ENCODE results near the gene KIAA0825.

Gene KIAA0825, protein sequence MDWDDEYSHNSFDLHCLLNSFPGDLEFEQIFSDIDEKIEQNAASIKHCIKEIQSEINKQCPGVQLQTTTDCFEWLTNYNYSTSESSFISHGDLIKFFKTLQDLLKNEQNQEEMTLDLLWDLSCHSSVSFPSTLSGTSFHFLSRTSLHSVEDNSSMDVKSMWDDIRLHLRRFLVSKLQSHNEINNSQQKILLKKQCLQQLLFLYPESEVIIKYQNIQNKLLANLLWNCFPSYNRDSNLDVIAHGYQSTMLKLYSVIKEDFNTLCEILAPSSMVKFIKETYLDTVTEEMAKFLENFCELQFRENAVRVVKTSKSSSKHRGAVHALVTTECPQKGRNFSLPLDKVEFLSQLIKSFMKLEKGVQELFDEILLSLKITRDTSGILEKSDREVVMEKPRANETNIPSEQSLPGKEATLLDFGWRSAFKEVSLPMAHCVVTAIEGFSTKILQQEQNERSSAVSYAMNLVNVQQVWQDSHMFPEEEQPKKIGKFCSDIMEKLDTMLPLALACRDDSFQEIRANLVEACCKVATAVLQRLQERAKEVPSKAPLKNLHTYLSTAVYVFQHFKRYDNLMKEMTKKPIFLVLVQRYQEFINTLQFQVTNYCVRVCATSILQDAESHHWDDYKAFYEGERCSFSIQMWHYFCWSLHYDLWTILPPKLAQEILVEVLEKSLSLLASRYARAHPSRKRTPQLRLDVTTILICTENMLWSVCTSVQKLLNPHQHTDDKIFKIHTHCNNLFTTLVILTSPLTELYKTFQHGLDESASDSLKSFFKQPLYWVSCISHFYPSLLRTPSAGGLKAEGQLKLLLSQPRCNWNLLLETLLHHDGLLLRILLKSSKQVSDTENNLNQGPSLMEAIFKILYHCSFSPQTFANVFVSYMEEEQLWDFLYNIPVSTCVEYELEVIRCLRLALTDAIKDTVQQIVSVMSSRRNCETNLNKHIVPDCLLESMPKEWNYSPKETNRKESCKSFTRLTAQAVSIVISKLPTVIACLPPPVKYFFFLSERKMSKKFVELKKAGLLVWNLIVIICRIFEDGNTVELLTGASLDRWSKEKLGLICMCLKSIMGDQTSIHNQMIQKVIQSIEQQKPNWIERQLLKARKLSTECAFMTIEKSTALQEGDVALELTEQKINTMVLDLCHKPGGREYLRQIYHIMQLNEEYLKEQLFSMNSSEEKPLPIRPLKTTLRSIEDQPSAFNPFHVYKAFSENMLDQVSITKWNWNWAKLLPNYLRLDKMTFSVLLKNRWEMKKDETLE (N-terminal part only)

GRCh38 chr5:94618493-94619328 lies at the start of gene KIAA0825, which contains the start of gene SLF1:
KIAA0825 (minus strand) TSS chr5:94618604; CDS start chr5:94537126, 81,478 bp downstream.
SLF1 (plus strand) TSS chr5:94618669; CDS start chr5:94628811, 10,142 bp downstream.
- DNase-seq: peak; percentile 90

- no peak for DNase-seq
These were observed 49.5 kb upstream of the KIAA0825 start for GRCh38 chr5:94667937-94668336.

- no peak for DNase-seq
These were observed 42.7 kb upstream of the KIAA0825 start for GRCh38 chr5:94661086-94661485.

GRCh38 chr5:94660506-94660905 lies 42.1 kb upstream of the KIAA0825 start:
- DNase-seq: no peak

DNA sequence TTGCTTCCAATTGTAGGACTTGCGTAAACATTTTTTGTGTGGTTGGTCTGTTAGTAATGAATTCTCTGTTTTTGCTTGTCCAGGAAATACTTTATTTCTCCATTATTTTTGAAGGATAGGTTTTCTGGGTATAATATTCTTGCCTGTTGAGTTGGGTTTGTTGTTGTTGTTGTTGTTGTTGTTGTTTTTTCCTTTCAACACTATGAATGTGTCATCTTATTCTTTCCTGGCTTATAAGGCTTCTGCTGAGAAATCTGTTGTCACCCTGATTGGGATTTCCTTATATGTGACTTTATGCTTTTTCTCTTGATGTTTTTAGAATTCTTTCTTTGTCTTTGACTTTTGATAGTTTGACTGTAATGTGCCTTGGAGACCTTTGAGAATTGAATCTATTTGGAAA lies 39.9 kb upstream of the KIAA0825 start:
- no peak for DNase-seq

- DNase-seq: no peak
These were observed 31.5 kb upstream of the KIAA0825 start for GRCh38 chr5:94649874-94650273.

GRCh38 chr5:94646758-94647157 lies 28.4 kb upstream of the KIAA0825 start:
- DNase-seq: no peak

DNA sequence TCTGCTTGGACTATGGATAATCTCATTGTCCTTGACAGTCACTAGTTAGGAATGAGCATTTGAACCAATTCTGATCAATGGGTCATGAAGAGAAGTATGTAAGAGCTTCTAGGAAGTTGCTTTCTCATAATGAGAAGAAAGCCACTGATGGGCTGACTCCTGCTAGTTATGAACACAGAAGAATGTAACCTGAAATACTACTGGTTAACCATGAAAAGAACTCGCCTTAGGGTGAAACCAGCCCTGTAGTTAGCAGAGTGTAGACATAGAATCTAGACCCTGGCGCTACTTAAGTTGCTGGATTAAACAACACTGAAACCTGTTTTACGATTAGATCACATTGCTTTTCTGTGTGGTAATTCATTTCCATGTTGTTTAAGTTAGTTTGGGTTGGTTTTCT lies 26.6 kb upstream of the KIAA0825 start:
- DNase-seq: no peak

DNA sequence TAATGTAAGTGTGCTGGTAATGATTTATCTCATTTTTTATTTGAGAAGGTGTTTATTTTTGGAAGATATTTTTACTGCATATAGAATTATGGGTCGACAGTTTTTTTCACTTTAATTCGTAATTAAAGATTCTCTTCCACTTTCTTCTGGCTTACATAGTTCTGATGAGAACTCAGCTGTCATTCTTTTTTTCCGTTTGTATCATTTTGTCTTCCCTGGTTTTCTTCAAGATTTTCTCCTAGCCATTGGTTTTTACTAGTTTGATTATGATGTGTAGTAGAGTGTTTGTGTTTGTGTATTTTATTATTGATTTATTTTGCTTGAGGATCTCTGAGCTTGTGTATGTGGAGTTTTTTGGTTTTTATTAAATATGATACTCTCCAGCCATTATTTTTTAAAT lies 21.8 kb upstream of the KIAA0825 start:
- no peak for DNase-seq

DNA sequence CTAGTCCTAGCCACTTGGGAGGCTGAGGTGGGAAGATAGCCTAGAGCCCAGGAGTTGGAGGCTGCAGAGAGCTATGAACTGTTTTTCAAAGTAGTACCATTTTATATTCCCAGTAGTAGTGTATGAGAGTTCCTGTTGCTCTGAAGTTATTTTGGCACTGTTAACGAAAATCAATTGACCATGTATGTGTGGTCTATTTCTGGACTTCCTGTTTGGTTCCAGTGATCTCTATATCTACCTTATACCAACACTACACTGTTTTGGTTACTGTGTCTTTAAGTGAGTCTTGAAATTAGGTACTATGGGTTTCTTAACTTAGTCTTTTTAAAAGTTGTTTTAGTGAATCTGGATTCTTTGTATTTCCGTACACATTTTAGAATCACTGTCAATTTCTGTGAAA lies 13.6 kb upstream of the KIAA0825 start:
- DNase-seq: no peak

GRCh38 chr5:94627191-94627590 lies 8.8 kb upstream of the KIAA0825 start:
- DNase-seq: no peak

DNA sequence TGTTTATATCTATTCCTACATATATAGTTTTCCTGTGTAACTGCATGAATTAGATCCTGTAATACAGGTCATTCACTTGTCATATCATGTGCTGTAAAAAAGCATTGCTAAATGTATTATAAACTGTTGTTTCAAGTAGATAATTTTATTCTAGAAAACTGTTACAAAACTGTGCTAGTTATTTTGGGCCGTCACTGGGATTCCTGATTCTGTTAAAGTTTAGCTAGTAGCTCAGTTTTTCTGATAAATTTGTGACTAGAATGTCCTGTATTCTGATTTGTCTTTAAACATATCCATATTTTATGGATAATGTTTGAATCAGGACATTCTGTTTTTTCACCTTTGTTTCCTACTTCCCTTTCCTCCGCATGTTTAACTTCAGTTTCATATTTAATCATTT lies 5.5 kb upstream of the KIAA0825 start:
- DNase-seq: no peak

- no peak for DNase-seq
These were observed 4.6 kb upstream of the KIAA0825 start for GRCh38 chr5:94623011-94623410.

GRCh38 chr5:94621763-94622162 lies 3.4 kb upstream of the KIAA0825 start:
- no peak for DNase-seq

DNA sequence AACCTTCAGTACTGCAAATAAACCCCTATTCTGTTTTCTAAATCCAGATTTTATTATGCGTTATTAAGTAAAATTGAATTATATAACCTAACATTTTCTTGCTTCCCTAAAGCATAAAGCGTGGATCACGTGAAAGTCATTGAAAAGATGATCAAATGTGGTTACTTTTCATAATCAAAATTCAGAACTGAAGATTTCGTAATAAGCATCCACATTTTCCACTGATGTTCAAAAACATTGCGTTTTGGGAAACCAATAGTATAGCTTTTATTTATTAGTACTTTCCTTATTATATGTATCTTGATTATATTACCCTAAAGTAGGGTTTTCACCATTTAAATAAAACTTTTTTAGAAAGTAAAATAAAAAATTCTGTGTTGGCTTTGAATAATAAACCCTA lies 1.9 kb upstream of the KIAA0825 start:
- no peak for DNase-seq

DNA sequence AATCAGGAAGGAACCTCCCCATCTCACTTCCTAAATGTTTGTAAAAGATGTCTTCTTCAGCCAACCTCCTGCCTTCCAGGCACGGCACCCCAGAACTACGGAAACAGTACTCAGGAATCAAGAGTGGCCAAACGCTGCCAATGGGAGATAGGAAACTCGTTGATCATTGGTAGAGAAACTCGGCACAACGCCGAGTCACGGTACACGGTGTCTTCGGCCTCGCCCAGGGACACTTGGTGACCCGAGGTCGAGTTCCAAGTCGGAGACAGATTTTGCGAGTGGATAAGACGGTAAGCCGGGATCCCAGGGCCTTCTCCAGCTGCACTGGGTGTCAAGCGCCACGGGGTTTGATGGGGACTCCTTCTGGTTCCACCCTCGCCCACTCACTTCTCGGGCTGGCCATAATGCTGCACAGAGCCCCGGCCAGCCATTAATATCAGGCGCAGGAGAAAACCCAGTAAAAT lies 343 bp downstream of the KIAA0825 start:
- peak; percentile 20 for DNase-seq

- no peak for DNase-seq
These were observed 2.5 kb downstream of the KIAA0825 start for GRCh38 chr5:94615862-94616261.

DNA sequence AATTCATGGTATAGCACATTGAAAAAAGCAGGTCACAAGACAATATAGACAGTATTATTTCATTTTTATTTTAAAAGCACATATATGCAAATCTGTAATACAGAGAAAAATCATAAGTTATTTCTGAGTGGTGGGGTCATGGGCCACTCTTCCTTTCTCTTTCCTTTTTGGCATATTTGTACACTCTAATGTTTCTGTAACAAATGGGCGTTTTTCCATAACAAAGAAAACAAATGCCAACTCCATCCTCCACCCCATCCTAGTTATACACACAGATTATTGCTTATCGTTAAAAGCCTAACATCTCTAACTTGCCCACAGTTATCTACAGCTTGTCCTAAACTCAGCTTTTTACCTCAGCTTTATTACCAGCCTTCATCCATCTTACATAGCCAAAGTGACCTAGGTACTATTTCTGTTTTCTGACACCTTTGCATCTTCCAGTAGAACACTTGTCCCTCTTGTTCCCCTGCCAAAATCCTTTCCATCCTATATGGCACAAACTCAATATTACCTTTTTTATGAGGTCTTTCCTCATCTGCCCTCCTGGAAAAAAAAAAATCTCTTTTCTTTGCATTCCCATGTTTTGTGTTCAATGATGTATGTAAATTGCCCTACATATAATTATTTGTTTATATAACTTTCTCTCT lies 4.1 kb downstream of the KIAA0825 start:
- DNase-seq: no peak

- DNase-seq: peak; percentile 11
These were observed 4.8 kb downstream of the KIAA0825 start for GRCh38 chr5:94613583-94613982.

- no peak for DNase-seq
These were observed 23.0 kb downstream of the KIAA0825 start for GRCh38 chr5:94595281-94595840.

Measured in COR-L47 (cell line).